Ectodermal cell (in vitro differentiated cells): ENCODE data around the gene RAD51C. TPM values are rescaled to one million over a fixed set of nuclear protein-coding genes. Genes with fewer than 3 reads are reported as not detected.
"Not testable (repeated sequence)": the region's sequence is repeated elsewhere in the genome, so short reads cannot be mapped to it uniquely, and the experiment has no call there.

ENCODE experiments used
- H3K27ac ChIP-seq: 2 replicates; pipeline ENCODE4 v1.7.0; 2013; ENCODE audit warnings: mild to moderate bottlenecking, low read depth, low read length; ENCODE audit not compliant: insufficient read depth, poor library complexity, severe bottlenecking
- H3K27me3 ChIP-seq: 2 replicates; pipeline ENCODE4 v1.7.0; 2013; ENCODE audit warnings: mild to moderate bottlenecking, low read length; ENCODE audit not compliant: insufficient read depth, control insufficient read depth, poor library complexity, severe bottlenecking
- H3K36me3 ChIP-seq: one replicate; pipeline ENCODE4 v1.7.0; 2013; ENCODE audit warnings: low read length; ENCODE audit not compliant: control insufficient read depth, insufficient read depth
- H3K4me1 ChIP-seq: one replicate; pipeline ENCODE4 v1.7.0; 2013; ENCODE audit warnings: low read length; ENCODE audit not compliant: control insufficient read depth, insufficient read depth
- H3K4me3 ChIP-seq: 2 replicates; pipeline ENCODE4 v1.7.0; 2013; ENCODE audit warnings: low read depth, low read length, control low read depth; ENCODE audit not compliant: insufficient read depth
- H3K9me3 ChIP-seq: 2 replicates; pipeline ENCODE4 v1.7.0; 2013; ENCODE audit warnings: mild to moderate bottlenecking, low read length, moderate library complexity; ENCODE audit not compliant: control insufficient read depth
- WGBS, 2 experiments: methylation state at CpG; one replicate each; pipeline ENCODE4 v1.1.7; 2013; ENCODE audit warnings: missing lambda C conversion rate in 2 of 2; 5-methylcytosine and 5-hydroxymethylcytosine counted together
- polyA plus RNA-seq, 4 experiments: library from polyadenylated mRNA; stranded (reverse); fragments of 50-300 nt; gene quantifications; one replicate each; pipeline ENCODE4 v1.2.3, GENCODE V29; 2013

Gene RAD51C
- 40.8 TPM for polyA plus RNA-seq (2013, experiment 1 of 4)
- polyA plus RNA-seq (2013, experiment 2 of 4), result 43.9 TPM
- 34.5 TPM for polyA plus RNA-seq (2013, experiment 3 of 4)
- 37.7 TPM for polyA plus RNA-seq (2013, experiment 4 of 4)

DNA sequence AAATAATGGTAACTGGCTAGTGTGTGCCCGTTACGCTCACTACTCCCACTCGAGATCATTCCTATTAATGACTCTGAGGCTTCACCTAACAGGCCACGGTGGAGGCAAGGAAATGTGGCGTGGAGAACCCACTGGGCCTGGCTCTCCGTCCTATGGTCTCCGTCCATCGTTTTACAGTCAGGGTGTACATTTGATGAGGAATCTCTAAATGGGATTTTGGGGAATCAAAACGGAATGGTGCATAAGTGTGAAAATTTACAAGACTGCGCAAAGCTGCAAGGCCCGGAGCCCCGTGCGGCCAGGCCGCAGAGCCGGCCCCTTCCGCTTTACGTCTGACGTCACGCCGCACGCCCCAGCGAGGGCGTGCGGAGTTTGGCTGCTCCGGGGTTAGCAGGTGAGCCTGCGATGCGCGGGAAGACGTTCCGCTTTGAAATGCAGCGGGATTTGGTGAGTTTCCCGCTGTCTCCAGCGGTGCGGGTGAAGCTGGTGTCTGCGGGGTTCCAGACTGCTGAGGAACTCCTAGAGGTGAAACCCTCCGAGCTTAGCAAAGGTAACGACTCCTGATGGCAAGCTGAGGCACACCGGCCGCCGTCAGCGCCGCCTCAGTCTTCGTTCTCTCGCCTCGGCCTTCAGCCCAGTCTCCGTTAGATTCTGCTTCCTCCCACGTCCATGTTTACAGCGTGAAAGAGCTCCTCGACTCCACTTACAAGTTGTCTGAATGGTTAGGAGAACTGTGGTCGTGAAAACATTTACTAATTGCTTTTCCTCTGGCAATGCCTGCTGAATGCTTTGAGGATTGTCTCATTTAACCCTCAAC is at the start of gene RAD51C:
RAD51C (plus strand) TSS at position 364 of the 817 bp plus-strand sequence; CDS start at position 406, 42 bp downstream.
- WGBS, 2 experiments, result 26 to 28% methylated on average over 50 of the region's 50 CpGs
- H3K27ac ChIP-seq, result peak within 1 kb of the TSS; percentile 55
- no peaks in the 10 kb centered on the region for H3K9me3 ChIP-seq

DNA sequence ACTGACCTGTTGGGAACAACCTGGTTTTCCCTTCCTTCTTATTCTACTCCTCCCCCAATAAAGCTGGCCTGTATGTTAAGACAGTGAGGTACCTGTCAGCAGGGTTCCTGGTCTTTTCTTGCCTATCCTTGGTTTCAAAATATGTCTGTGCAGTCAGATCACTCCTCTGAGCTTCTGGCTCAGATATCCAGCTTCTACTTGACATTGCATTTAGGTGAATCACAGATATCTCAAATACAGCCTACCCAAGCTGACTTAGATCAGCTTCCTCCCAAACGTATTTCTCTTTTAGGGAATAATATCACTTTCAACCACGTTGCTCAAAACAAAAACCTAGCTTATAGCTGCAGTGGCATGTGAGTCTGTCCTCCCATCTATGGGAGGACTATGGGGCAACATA is 49.3 kb upstream of the RAD51C start:
- no peaks in the 10 kb centered on the region for H3K9me3 ChIP-seq
- no peaks in the 10 kb centered on the region for H3K4me1 ChIP-seq
- no peak overlapping the region for H3K27ac ChIP-seq
- 83 to 85% methylated on average over 2 of the region's 2 CpGs for WGBS, 2 experiments
- no peak overlapping the region for H3K4me3 ChIP-seq
- no peaks in the 10 kb centered on the region for H3K27me3 ChIP-seq
- H3K36me3 ChIP-seq, result no peaks in the 10 kb centered on the region

More for the DNA sequence above, at the start of gene RAD51C:
- Histone ChIP-seq H3K4me1 (peaks cover 3% of the 10 kb centered on the region), H3K36me3 (no peaks in the 10 kb centered on the region), H3K27me3 (no peaks in the 10 kb centered on the region), H3K4me3 (peak within 1 kb of the TSS; percentile 61)

DNA sequence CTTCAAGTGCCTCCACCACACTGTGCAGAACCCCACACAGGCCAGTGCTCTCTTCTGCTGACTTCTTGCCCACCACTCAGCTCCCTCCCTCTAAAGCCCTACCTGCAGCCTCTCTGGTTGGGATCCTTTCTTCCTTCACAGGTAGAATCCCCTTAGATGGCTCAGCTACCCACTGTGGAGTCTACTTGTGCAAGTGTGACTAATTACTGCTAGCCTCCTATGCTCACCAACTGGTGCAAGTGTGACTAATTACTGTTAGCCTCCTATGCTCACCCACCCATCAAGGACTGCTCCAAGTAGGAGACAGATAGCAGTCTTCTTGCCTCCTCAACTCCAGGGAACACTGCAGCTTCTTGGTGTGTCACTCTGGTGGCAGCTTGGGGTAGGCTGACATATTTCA is 44.2 kb upstream of the RAD51C start:
- Histone ChIP-seq H3K4me3 (no peak overlapping the region), H3K4me1 (no peaks in the 10 kb centered on the region), H3K27me3 (no peaks in the 10 kb centered on the region), H3K27ac (no peak overlapping the region), H3K9me3 (no peaks in the 10 kb centered on the region), H3K36me3 (no peaks in the 10 kb centered on the region)

DNA sequence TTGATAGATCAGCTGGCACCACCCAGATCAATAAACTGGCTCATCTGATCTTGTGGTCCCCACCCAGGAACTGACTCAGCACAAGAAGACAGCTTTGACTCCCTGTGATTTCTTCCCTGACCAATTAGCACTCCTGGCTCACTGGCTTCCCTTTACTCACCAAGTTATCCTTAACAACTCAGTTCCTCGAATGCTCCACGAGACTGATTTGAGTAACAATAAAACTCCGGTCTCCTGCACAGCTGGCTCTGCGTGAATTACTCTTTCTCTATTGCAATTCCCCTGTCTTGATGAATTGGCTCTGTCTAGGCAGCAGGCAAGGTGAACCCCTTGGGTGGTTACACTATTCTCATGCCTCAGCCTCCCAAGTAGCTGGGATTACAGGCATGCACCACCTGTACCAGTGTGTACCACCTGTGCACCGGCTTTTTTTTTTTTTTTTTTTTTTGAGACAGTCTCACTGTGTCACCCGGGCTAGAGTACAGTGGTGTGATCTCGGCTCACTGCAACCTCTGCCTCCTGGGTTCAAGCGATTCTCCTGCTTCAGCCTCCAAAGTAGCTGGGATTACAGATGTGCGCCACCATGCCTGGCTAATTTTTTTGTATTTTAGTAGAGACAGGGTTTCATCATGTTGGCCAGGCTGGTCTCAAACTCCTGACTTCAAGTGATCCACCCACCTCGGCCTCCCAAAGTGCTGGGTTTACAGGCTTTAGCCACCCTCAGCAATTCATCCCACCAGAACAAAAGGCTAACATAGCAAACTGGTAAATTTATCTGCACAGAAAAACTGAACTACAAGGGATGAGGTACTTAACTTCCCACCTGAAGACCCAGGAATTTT is 34.2 kb upstream of the RAD51C start:
- H3K9me3 ChIP-seq, H3K4me1 ChIP-seq, H3K27me3 ChIP-seq, H3K4me3 ChIP-seq, H3K36me3 ChIP-seq: not testable (repeated sequence)
- 46 to 48% methylated on average over 10 of the region's 10 CpGs for WGBS, 2 experiments
- peak overlapping the region; percentile 100 for H3K27ac ChIP-seq

DNA sequence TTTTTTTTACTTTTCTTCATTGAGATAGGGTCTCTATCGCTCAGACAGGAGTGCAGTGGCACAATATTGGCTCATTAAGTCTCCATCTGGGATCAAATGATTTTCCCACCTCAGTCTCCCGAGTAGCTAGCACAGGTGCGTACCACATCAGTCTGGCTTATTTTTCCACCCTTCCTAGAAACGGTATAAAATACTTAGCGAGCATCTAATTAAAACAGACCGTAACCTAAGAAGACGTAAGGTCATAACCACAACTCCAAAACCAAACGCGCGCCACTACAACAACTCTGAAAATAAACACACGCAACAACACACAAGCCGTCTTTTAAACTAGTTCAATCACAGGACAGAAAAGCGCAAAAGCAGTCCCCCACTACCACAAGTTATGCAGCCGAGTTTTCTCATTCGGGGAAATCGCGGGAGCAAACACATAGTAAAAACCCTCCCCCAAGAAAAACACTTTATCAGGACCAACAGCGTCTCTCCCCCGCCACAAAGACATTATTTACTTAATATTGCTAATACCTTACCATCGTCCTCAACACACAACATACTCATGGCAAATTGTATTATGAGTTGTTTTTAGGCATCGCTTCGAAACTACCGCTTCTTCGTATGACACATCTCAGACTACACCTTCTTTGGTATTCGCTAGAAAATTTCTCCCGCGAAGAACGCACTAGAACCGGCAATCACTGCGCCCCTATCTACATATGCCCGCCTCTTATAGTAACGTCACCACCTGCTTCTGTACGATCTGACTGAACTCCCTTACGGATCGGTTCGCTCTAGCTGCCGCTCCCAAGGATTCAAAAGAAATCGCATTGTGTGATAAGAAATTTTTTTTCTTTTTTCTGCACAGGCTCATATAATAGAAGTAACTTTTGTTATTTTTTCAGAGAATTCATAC is 33.3 kb upstream of the RAD51C start:
- WGBS, 2 experiments, result 3 to 5% methylated on average over 34 to 38 of the region's 38 CpGs

DNA sequence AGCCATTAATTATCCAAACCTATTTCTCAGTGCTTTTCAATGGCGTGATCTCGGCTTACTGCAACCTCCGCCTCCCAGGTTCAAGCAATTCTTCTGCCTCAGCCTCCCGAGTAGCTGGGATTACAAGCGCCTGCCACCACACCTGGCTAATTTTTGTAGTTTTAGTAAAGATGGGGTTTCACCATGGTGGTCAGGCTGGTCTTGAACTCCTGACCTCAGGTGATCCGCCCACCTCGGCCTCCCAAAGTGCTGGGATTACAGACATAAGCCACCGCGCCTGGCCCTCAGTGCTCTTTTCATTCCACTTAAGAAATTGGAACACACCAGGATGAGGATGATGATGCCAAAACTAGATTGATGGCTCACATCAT is 32.7 kb upstream of the RAD51C start:
- 72 to 76% methylated on average over 9 of the region's 9 CpGs for WGBS, 2 experiments
- H3K9me3 ChIP-seq, H3K27ac ChIP-seq, H3K4me1 ChIP-seq, H3K36me3 ChIP-seq, H3K27me3 ChIP-seq: not testable (repeated sequence)
- peak overlapping the region; percentile 21 for H3K4me3 ChIP-seq

More for the DNA sequence above, 33.3 kb upstream of the RAD51C start:
- no peaks in the 10 kb centered on the region for H3K4me1 ChIP-seq
- no peaks in the 10 kb centered on the region for H3K27me3 ChIP-seq
- no peaks in the 10 kb centered on the region for H3K9me3 ChIP-seq
- H3K36me3 ChIP-seq, result no peaks in the 10 kb centered on the region
- H3K4me3 ChIP-seq, result peak overlapping the region; percentile 21
- peak overlapping the region; percentile 100 for H3K27ac ChIP-seq

DNA sequence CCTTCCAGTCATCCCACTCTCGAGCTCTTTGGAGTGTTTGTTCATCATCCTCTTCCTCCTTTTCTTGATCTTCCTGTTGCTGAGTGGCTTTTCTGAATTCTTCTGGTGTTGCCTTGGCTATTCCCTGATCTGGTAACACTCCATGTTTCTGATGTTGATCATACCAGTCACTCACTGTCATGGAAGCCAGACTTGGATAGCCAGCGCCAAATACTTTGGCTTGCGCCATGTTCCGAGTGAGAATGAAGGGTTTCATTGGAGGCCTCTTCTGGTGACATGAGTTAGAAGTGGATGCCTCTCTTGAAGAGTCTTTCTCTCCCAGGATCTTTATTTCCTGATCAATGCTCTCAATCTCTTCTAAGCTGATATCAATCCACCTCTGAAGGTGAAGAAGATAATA is 31.8 kb upstream of the RAD51C start:
- Histone ChIP-seq H3K27ac (no peak overlapping the region), H3K4me3 (no peak overlapping the region), H3K36me3 (no peaks in the 10 kb centered on the region), H3K27me3 (no peaks in the 10 kb centered on the region), H3K9me3 (no peaks in the 10 kb centered on the region), H3K4me1 (no peaks in the 10 kb centered on the region)
- 95 to 96% methylated on average over 4 of the region's 4 CpGs for WGBS, 2 experiments

DNA sequence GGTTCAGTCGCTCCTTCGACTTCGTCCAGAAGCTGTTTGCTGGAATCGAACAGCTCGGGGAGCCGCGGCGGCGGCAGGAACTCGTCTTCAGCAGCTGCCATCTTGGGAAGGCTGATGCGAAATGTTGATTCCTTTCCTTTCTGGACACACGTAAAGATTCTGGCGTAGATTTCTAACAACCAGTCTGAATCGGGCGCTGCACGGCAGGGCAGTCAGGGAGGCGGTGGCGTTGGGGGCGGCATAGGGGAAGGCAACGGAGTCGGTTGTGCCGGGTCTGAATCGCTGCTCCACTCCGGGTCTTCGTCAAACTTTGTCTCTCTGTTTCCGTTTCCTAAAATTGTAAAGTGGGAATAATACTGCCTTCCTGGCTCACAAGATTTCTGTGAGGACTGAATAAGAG is 30.9 kb upstream of the RAD51C start:
- Histone ChIP-seq H3K4me3 (no peak overlapping the region), H3K4me1 (no peaks in the 10 kb centered on the region), H3K27me3 (no peaks in the 10 kb centered on the region), H3K27ac (no peak overlapping the region), H3K9me3 (no peaks in the 10 kb centered on the region), H3K36me3 (no peaks in the 10 kb centered on the region)
- 94 to 96% methylated on average over 26 of the region's 26 CpGs for WGBS, 2 experiments

DNA sequence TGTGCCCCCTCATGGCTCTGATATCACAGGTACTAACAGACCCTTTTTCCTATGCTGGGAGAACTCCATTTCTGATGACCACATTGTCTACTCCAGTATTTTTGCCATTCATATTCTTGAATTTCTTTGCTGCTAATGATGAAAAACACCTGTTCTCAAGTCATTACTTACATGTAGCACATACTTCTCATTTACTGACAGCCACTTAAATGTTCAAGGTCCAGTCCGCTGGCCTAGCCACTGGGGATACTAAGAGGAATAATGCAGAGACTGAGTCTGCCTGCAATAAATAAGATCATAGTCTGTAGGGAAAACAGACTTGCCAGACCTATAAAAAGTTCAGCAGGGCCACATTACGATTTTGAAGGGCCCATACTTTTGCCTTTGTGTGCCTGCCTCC is 28.1 kb upstream of the RAD51C start:
- WGBS, 2 experiments, result 80 to 96% methylated on average over 2 of the region's 2 CpGs
- Histone ChIP-seq H3K4me1 (no peaks in the 10 kb centered on the region), H3K9me3 (no peaks in the 10 kb centered on the region), H3K36me3 (no peaks in the 10 kb centered on the region), H3K4me3 (no peak overlapping the region), H3K27ac (no peak overlapping the region), H3K27me3 (no peaks in the 10 kb centered on the region)
